Right lobe of liver (tissue), 6 donors: Measurements from ENCODE around the gene LRPAP1. TPM values are rescaled to one million over a fixed set of nuclear protein-coding genes. Genes with fewer than 3 reads are reported as not detected.

ENCODE experiments used
- ATAC-seq, 4 donors: fragments of 200-7000 bp; cut with Tn5 transposase; one replicate each; pipeline ENCODE4 v1.9.1; 2020; ENCODE audit warnings: mild to moderate bottlenecking in 4 of 4, moderate library complexity in 4 of 4
- DNase-seq, 3 donors: peaks; one replicate each; pipeline ENCODE4 v3.0.0-alpha.2; 2020
- H3K27ac ChIP-seq, 3 donors: fragments of 200-600 bp; one replicate each; pipeline ENCODE4 v1.8.0; 2022
- H3K27me3 ChIP-seq, 2 donors: fragments of 200-600 bp; one replicate each; pipeline ENCODE4 v1.8.0; 2022
- H3K36me3 ChIP-seq, 4 donors: fragments of 200-600 bp; sonication (generic) in 1 of 4; one replicate each; pipeline versions ENCODE4 v1.5.1 to v1.8.0; 2017 to 2022; ENCODE audit warnings: control low read depth in 1 of 4
- H3K4me1 ChIP-seq, 4 donors: fragments of 200-600 bp; sonication (generic) in 1 of 4; one replicate each; pipeline versions ENCODE4 v1.5.1 to v1.8.0; 2017 to 2022; ENCODE audit warnings: control low read depth in 1 of 4
- H3K4me3 ChIP-seq, 3 donors: fragments of 200-600 bp; one replicate each; pipeline ENCODE4 v1.8.0; 2022
- H3K9me3 ChIP-seq, 4 donors: fragments of 200-600 bp; sonication (generic) in 1 of 4; one replicate each; pipeline versions ENCODE4 v1.5.1 to v1.8.0; 2017 to 2022; ENCODE audit warnings: control low read depth in 1 of 4
- POLR2A ChIP-seq: fragments of 450-650 bp; IDR thresholded peaks from one replicate; pipeline ENCODE4 v1.6.1; 2017; ENCODE audit warnings: antibody characterized with exemption, mild to moderate bottlenecking
- WGBS: methylation state at CpG from one replicate; pipeline ENCODE4 v1.1.6; 2018; ENCODE audit warnings: low coverage, low lambda C conversion rate; ENCODE audit not compliant: insufficient coverage; ENCODE audit errors: missing lambda C conversion rate; 5-methylcytosine and 5-hydroxymethylcytosine counted together
- intact Hi-C, 2 donors: fragments of 100-400 bp; cut with DNase I; formaldehyde crosslinking; loops; one replicate each; pipeline versions ENCODE4 v1.11.2 to v1.14.1; 2022
- total RNA-seq, 6 experiments: library from RNA; depleted of rRNA in 2 of 6; stranded (reverse); fragments of >200 nt in 2 of 6; fragmentation: NEBNext Ultra II Directional in 3 of 6; extraction: Animal tissue kit (Norgen Biotek cat#: 25700) in 3 of 6; gene quantifications; one replicate each; pipeline versions ENCODE4 v1.1.0 to v1.2.4, GENCODE V29; 2016 to 2023
- TF ChIP-seq, protein P1 (sequence below), 4 donors: fragments of 200-600 bp in 3 of 4; fragments of 450-650 bp in 1 of 4; IDR thresholded peaks; one replicate each; pipeline versions ENCODE4 v1.5.1 to v1.8.0; 2016 to 2022; ENCODE audit warnings: antibody characterized with exemption in 4 of 4, mild to moderate bottlenecking in 2 of 4
- donor health status: DM: no; HTN: yes; CAD: no.
- donor health status: DM: no; HTN: no; CAD: no.
- donor health status: DM: no; HTN: no; CAD: no.
- donor health status: DM: no; HTN: yes; CAD: no.
- donor health status: DM: no; HTN: yes; CAD: no.

The LRPAP1 gene
- total RNA-seq, 6 experiments from 2014 or later, result 63.4 to 108 (median 85.3) TPM

DNA sequence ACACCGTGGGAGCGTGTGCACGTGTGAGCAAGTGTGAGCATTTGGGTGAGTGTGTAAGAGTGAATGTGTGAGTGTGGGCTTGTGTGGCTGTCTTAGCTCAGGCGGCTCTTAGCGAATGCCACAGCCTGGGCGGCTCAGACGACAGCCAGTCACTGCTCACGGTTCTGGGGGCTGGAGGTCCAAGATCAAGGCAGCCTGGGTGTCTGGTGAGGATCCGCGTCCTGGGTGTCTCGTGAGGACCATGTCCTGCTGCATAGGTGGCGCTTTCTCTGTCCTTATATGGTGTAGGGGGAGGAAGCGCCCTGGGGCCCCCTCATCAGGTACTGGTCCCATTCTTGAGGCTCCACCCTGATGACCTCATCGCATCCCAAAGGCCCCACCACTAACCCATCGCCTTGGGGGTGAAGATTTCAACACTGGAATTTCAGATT is 64.6 kb downstream of the LRPAP1 start:
- ATAC-seq, result no peak
- Histone ChIP-seq H3K36me3 (no peaks in the 10 kb centered on the region), H3K4me1 (peaks cover 0 to 2% (median 1%) of the 10 kb centered on the region in 4 donors), H3K27ac (no peak overlapping the region), H3K27me3 (no peaks in the 10 kb centered on the region), H3K4me3 (no peak overlapping the region), H3K9me3 (no peaks in the 10 kb centered on the region)
- DNase-seq, result peak in 1 of 3 donors; percentile 39
- intact Hi-C loops, result no loop called here
- no CpG with 5 or more reads among the region's 15 CpGs for WGBS
- no peak for TF ChIP-seq POLR2A
- TF ChIP-seq, protein P1, sequence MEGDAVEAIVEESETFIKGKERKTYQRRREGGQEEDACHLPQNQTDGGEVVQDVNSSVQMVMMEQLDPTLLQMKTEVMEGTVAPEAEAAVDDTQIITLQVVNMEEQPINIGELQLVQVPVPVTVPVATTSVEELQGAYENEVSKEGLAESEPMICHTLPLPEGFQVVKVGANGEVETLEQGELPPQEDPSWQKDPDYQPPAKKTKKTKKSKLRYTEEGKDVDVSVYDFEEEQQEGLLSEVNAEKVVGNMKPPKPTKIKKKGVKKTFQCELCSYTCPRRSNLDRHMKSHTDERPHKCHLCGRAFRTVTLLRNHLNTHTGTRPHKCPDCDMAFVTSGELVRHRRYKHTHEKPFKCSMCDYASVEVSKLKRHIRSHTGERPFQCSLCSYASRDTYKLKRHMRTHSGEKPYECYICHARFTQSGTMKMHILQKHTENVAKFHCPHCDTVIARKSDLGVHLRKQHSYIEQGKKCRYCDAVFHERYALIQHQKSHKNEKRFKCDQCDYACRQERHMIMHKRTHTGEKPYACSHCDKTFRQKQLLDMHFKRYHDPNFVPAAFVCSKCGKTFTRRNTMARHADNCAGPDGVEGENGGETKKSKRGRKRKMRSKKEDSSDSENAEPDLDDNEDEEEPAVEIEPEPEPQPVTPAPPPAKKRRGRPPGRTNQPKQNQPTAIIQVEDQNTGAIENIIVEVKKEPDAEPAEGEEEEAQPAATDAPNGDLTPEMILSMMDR (IDR thresholded peaks at IDR 0.05), result no peak

DNA sequence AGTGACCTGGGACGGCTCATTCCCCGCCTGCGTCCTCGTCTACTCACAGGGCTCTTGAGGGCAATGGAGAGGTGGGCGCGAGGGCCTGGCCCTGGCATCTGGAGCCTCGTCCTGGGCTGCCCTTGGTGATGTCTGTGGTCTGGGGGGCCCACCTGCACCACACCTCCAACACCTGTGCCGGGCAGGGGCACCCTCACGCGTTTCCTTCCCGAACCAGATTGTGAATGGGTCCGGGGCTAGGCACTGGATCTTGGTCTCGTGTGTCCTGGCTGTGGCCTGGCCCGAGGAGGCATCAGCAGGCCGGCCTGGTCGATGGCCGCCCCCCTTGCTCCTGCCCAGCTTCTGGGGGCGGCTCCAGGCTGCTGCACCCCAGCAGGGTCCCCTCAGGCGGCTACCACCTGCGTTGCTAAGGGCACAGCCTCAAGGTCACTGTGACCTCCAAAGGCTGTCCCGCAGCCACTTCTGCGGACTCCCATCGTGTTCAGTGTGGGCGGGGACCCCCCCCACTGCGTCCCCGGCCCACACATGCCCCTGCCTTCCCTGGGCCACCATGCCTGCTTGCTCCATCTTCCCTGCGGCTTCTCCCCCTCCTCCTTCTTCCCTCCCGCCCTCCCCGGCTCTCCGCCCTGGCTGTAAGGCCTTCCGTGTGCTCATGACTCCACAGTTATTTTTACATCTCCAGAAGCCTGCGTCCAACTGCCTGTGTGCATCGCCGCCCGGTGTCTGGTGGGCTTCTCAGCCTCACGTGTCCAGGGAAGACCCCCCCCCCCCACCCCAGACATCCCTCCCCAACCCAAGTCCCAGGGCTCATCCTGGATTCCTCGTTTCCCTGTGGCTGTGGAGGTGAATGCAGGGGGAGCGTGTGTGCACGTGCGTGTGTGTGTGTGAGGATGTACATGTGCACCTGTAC is 65.3 kb downstream of the LRPAP1 start:
- Histone ChIP-seq H3K36me3 (no peaks in the 10 kb centered on the region), H3K27ac (no peak overlapping the region), H3K27me3 (no peaks in the 10 kb centered on the region), H3K4me3 (no peak overlapping the region), H3K4me1 (peaks cover 0 to 9% (median 4%) of the 10 kb centered on the region in 4 donors), H3K9me3 (no peaks in the 10 kb centered on the region)
- no peak for TF ChIP-seq POLR2A
- TF ChIP-seq, protein P1 (IDR thresholded peaks at IDR 0.05), result no peak
- 83% methylated on average over 18 of the region's 40 CpGs for WGBS
- no peak for ATAC-seq
- intact Hi-C loops, result no loop called here
- DNase-seq, result peak in 1 of 3 donors; percentile 51

DNA sequence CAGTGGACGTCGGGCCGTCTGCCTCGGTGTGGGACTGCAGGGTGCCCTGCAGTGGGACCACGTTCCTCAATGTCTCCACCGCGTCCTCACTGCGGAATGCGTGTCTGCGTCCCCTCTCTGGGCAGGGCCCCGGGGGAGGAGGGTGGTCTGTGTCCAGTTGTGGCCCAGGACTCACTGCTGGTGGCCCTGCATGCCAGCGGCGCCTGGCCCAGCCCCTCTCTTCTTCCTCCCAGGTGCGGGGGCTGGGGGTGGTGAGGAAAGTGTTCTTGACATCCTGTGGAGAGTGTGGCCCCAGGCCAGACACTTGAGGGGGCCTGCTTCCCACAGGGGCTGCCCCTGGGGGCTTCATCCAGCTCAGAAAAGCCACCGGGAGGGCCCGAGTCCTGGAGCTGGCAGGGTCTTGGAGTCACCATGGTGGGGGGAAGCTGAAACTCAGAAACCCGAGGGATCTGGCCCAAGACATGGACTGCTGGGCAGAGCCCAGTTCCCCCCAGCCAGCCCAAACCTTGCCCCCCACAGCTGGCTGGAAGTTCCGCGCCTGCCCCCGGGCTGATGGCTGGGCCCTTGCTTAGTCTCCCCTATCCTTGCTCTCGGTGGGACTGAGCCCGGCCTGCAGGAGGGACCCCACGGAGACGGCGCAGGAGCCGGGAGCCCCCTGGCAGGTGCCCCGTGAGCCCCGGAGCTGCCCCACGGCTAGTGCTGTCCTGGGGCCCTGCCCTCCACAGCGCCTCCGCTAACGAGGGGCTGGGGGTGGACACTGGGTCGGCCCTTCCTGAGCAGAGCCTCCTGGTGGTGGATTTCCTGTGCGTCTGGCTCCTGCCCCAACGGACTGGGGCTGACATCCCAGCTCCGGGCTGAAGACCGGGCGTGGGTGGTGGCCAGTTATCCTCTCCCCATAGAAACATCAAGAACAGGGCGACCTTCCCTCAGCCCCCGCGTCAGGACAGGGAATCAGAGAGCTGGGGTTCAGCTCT is 66.2 kb downstream of the LRPAP1 start:
- 85% methylated on average over 6 of the region's 41 CpGs for WGBS
- TF ChIP-seq, protein P1 (IDR thresholded peaks at IDR 0.05), result peak in 1 of 4 donors; percentile 10
- no peak for TF ChIP-seq POLR2A
- Histone ChIP-seq H3K36me3 (no peaks in the 10 kb centered on the region), H3K4me1 (peaks cover 0 to 17% (median 6%) of the 10 kb centered on the region in 4 donors), H3K27ac (no peak overlapping the region), H3K9me3 (no peaks in the 10 kb centered on the region), H3K4me3 (no peak overlapping the region), H3K27me3 (no peaks in the 10 kb centered on the region)
- no peak for ATAC-seq
- DNase-seq, result peak in 2 of 3 donors; percentile 17 to 51
- intact Hi-C loops, result no loop called here

DNA sequence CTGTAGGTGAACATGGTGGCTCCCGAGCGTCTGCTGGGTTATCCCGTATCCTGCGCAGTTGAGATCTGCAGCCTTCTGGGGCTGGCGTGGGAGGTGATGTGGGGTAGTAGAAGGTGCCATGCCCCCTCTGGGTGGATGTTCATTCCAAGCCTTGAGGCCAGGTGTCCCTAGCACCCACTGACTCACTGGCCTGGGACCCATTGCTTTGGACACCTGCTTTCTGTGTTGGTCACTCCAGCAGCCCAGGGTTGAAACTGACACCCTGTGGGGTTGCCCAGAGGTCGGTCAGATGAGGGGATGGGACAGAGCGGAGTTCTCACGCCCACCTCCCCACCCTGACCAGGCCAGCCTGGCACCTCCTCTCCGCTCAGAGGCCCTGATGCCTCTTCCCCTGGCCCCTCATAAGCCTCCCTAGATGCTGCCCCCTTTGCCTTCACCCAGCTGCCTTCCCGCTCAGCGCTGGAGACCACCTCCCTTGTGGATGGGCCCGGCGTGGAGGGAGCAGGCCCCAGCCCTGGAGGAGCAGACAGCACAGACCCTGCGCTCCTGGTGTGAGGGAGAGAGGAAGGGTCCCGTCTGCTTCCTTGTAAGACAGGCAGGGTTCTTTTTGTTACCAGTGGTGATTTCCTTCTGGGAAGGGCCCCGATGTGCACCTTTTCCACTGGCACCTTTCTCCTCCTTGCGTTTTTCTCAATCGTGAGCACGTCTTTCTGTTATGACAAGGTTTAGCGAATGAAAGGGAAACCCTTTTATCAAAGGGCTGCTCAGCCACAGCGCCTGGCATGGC is 67.1 kb downstream of the LRPAP1 start:
- DNase-seq (peak in 1 of 3 donors; percentile 8), ATAC-seq (no peak)
- H3K4me3 ChIP-seq, result no peak overlapping the region
- H3K27me3 ChIP-seq, result no peaks in the 10 kb centered on the region
- no peak overlapping the region for H3K27ac ChIP-seq
- intact Hi-C loops, result no loop called here
- WGBS, result 91% methylated on average over 9 of the region's 21 CpGs
- H3K9me3 ChIP-seq, result no peaks in the 10 kb centered on the region
- H3K4me1 ChIP-seq, result peaks cover 0 to 17% (median 6%) of the 10 kb centered on the region in 4 donors
- TF ChIP-seq, protein P1 (IDR thresholded peaks at IDR 0.05), result no peak
- no peak for TF ChIP-seq POLR2A
- H3K36me3 ChIP-seq, result no peaks in the 10 kb centered on the region
